ENCODE measurements around the gene CTDNEP1. TPM values are rescaled to one million over a fixed set of nuclear protein-coding genes. Genes with fewer than 3 reads are reported as not detected.

Gene CTDNEP1
- 143 and 145 TPM in 2 replicates for total RNA-seq
- polyA plus RNA-seq = 130 and 137 TPM in 2 replicates
- 145 and 152 TPM in 2 replicates for polyA plus RNA-seq (2011; cell fraction: cytosol; rRNA removed)
- polyA plus RNA-seq (2011; cell fraction: nucleus; rRNA removed) = 102 and 104 TPM in 2 replicates
- polyA plus RNA-seq (2012) = 143 and 202 TPM in 2 replicates
- polyA minus RNA-seq = 126 and 155 TPM in 2 replicates
- polyA minus RNA-seq (2011; cell fraction: cytosol; rRNA and poly(A)+ RNA removed) = 115 TPM
- 33.9 and 56.3 TPM in 2 replicates for polyA minus RNA-seq (2011; cell fraction: nucleus; rRNA and poly(A)+ RNA removed)
- percentile 76 among the genes with signal in this experiment for Bru-seq, nascent RNA
- BruChase-seq, experiment 1, labeled RNA remaining after a 6-hour chase = percentile 98 among the genes with signal in this experiment
- BruChase-seq, experiment 2, labeled RNA remaining after a 2-hour chase = percentile 92 among the genes with signal in this experiment
- long read RNA-seq, transcript CTDNEP1-210 (8 exons, 1,708 nt) = major isoform, 66 of 115 reads
- long read RNA-seq, partial matches to known transcripts = 7 of 115 reads
- long read RNA-seq, other reads (novel, unspliced or antisense) = 37 of 115 reads

GRCh38 chr17:7251661-7252175, at the start of gene CTDNEP1:
TSS of gene CTDNEP1 (minus strand) at chr17:7251734. CDS start at chr17:7251296, 438 bp downstream.
- FAIRE-seq (peak; percentile 96), DNase-seq (ENCODE audit: low read depth, low spot score) (no peak)
- Histone ChIP-seq H3K9ac (replicated peaks; ENCODE audit: extremely low read depth, insufficient read depth, low read length) (peak within 1 kb of the TSS; percentile 94), H4K20me1 (replicated peaks; ENCODE audit: control insufficient read depth, extremely low read depth, insufficient read depth, low read length) (no peaks in the 10 kb centered on the region), H3K9me1 (replicated peaks; ENCODE audit: control insufficient read depth, extremely low read depth, insufficient read depth, low read length) (no peaks in the 10 kb centered on the region), H3K36me3 (ENCODE audit: control insufficient read depth in 2 of 2, extremely low read depth in 1 of 2, insufficient read depth in 2 of 2, low read length in 2 of 2) (peaks cover 3 to 13% of the 10 kb centered on the region in 2 experiments), H3K4me2 (ENCODE audit: insufficient read depth, low read length) (peak within 1 kb of the TSS; percentile 90), H3K4me1 (ENCODE audit: control insufficient read depth, extremely low read depth, insufficient read depth, low read length) (peaks cover 23% of the 10 kb centered on the region), H3K27me3 (ENCODE audit: control insufficient read depth in 2 of 2, insufficient read depth in 2 of 2, low read length in 2 of 2) (no peaks in the 10 kb centered on the region), H3K9me3 (replicated peaks; ENCODE audit: control insufficient read depth, insufficient read depth, low read length) (no peaks in the 10 kb centered on the region), H2AFZ (ENCODE audit: low read depth, low read length) (peak within 1 kb of the TSS; percentile 82), H3K27ac (ENCODE audit: insufficient read depth, low read depth, low read length) (peak within 1 kb of the TSS; percentile 95), H3K79me2 (ENCODE audit: control insufficient read depth, insufficient read depth, low read length) (peaks cover 61% of the 10 kb centered on the region), H3K4me3 (replicated peaks in 1 of 3; ENCODE audit: insufficient read depth in 1 of 3, low read depth in 1 of 3, low read length in 3 of 3) (peak within 1 kb of the TSS; percentile 57 to 87 (median 83))
- POLR2A ChIA-PET = no interaction called here
- TF ChIP-seq POLR2A (IDR thresholded peaks at IDR 0.05; ENCODE audit: low read depth, low read length) (peak; percentile 69), POLR2AphosphoS5 (IDR thresholded peaks at IDR 0.05; ENCODE audit: insufficient read depth, low read depth, low read length) (no peak), GATA2 (IDR thresholded peaks at IDR 0.05; ENCODE audit: insufficient read depth, insufficient read length, low read depth, low read length) (no peak), MAX (IDR thresholded peaks at IDR 0.05; ENCODE audit: insufficient read depth, insufficient read length) (no peak)
- TF ChIP-seq, protein P1, sequence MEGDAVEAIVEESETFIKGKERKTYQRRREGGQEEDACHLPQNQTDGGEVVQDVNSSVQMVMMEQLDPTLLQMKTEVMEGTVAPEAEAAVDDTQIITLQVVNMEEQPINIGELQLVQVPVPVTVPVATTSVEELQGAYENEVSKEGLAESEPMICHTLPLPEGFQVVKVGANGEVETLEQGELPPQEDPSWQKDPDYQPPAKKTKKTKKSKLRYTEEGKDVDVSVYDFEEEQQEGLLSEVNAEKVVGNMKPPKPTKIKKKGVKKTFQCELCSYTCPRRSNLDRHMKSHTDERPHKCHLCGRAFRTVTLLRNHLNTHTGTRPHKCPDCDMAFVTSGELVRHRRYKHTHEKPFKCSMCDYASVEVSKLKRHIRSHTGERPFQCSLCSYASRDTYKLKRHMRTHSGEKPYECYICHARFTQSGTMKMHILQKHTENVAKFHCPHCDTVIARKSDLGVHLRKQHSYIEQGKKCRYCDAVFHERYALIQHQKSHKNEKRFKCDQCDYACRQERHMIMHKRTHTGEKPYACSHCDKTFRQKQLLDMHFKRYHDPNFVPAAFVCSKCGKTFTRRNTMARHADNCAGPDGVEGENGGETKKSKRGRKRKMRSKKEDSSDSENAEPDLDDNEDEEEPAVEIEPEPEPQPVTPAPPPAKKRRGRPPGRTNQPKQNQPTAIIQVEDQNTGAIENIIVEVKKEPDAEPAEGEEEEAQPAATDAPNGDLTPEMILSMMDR (IDR thresholded peaks at IDR 0.05; ENCODE audit: extremely low read depth in 1 of 2, insufficient read depth in 1 of 2, low read depth in 1 of 2, low read length in 2 of 2) = no peak
- CTCF ChIA-PET = interaction anchor here (0.6 to 1.2 kb wide), 3 partner anchors 9 to 53 kb away, joined by 3 to 5 read pairs (median 3); no protein-coding TSS in a partner anchor
- dilution Hi-C loops (cut with MboI; ENCODE audit: extremely low pct_ligation_motif_present, low sequenced_read_pairs) = no loop called here
- intact Hi-C loops (cut with micrococcal nuclease) = loop anchor here (1.0 to 5.0 kb wide), 6 partner anchors 10 to 186 kb away; partner anchors contain the start of genes FGF11, PHF23, SLC2A4 and TMEM102
- no TSS peak for BruUV-seq (replicated peaks)

Measured in endothelial cell of umbilical vein (primary cell).